Caco-2 (cell line): Measurements from ENCODE around the gene FBXW4. TPM values are rescaled to one million over a fixed set of nuclear protein-coding genes. Genes with fewer than 3 reads are reported as not detected.

ENCODE experiments used
- BruUV-seq: library from RNA; stranded (reverse); fragments of 400-500 nt; replicated peaks from 2 replicates; lab custom pipeline; 2021; lab: Mats Ljungman, UMichigan
- CTCF ChIA-PET: fragments of 300-600 bp; sonication (Branson Sonifier 250); formaldehyde crosslinking; loops from one replicate; lab custom pipeline; 2022; ENCODE audit warnings: antibody characterized with exemption; lab: Charles Lee
- POLR2A ChIA-PET: fragments of 300-600 bp; sonication (Branson Sonifier 250); formaldehyde crosslinking; loops from one replicate; lab custom pipeline; 2022; ENCODE audit warnings: antibody characterized with exemption; lab: Charles Lee
- DNase-seq, 2 experiments: peaks; one replicate each; pipeline versions ENCODE4 v3.0.0 to v3.0.0-alpha.2; 2020 to 2022
- H3K27me3 ChIP-seq: replicated peaks from 2 replicates; pipeline ENCODE4 v1.6.0; 2011; ENCODE audit warnings: low read length; ENCODE audit not compliant: control insufficient read depth, insufficient read depth
- H3K36me3 ChIP-seq: 2 replicates; pipeline ENCODE4 v1.5.1; 2011; ENCODE audit warnings: low read length; ENCODE audit not compliant: control insufficient read depth, insufficient read depth
- H3K4me1 ChIP-seq: fragments of 250-450 bp; sonication (Bioruptor Pico); 2 replicates; pipeline ENCODE4 v1.5.1; 2020; ENCODE audit warnings: mild to moderate bottlenecking
- H3K4me3 ChIP-seq: 2 replicates; pipeline ENCODE4 v1.5.1; 2011; ENCODE audit warnings: low read depth, mild to moderate bottlenecking, control low read depth, low read length
- H3K9me3 ChIP-seq: fragments of 250-450 bp; sonication (Bioruptor Pico); 2 replicates; pipeline ENCODE4 v1.5.1; 2020; ENCODE audit warnings: mild to moderate bottlenecking, moderate library complexity
- H3K27ac Mint-ChIP-seq: one replicate; pipeline ENCODE4 v1.8.0; 2022; ENCODE audit warnings: mixed read lengths; ENCODE audit not compliant: unreplicated experiment
- H3K27me3 Mint-ChIP-seq: one replicate; pipeline ENCODE4 v1.8.0; 2022; ENCODE audit warnings: mixed read lengths; ENCODE audit not compliant: insufficient read depth, unreplicated experiment
- H3K36me3 Mint-ChIP-seq: one replicate; pipeline ENCODE4 v1.8.0; 2022; ENCODE audit warnings: mild to moderate bottlenecking, mixed read lengths; ENCODE audit not compliant: insufficient read depth, unreplicated experiment
- H3K4me1 Mint-ChIP-seq: one replicate; pipeline ENCODE4 v1.8.0; 2022; ENCODE audit warnings: low read depth, mixed read lengths; ENCODE audit not compliant: unreplicated experiment
- H3K4me3 Mint-ChIP-seq: one replicate; pipeline ENCODE4 v1.8.0; 2022; ENCODE audit warnings: mild to moderate bottlenecking, moderate library complexity, mixed read lengths; ENCODE audit not compliant: unreplicated experiment
- H3K9me3 Mint-ChIP-seq: one replicate; pipeline ENCODE4 v1.8.0; 2022; ENCODE audit warnings: mixed read lengths; ENCODE audit not compliant: unreplicated experiment
- CTCF ChIP-seq, 2 experiments: fragments of 200-600 bp in 1 of 2; IDR thresholded peaks; 1 replicate in 1 of 2; 2 replicates in 1 of 2; pipeline versions ENCODE4 v1.5.1 to v1.8.0; 2011 to 2022; ENCODE audit warnings: antibody characterized with exemption in 1 of 2, control low read depth in 1 of 2, inconsistent platforms in 1 of 2, low read depth in 1 of 2, low read length in 1 of 2, mild to moderate bottlenecking in 1 of 2, moderate library complexity in 1 of 2; ENCODE audit not compliant: insufficient read depth in 1 of 2, severe bottlenecking in 1 of 2, unreplicated experiment in 1 of 2
- intact Hi-C: fragments of 100-400 bp; cut with micrococcal nuclease; formaldehyde crosslinking; loops from one replicate; pipeline ENCODE4 v1.10.0; 2022; ENCODE audit not compliant: unreplicated experiment
- total RNA-seq: library from RNA; stranded (reverse); gene quantifications from 2 replicates; pipeline ENCODE4 v1.2.3, GENCODE V29; 2022

Gene FBXW4
- total RNA-seq, 1 experiment from 2014 or later: 44.0 TPM

GRCh38 chr10:101580486-101581399 is 114.2 kb downstream of the FBXW4 start:
- no peak overlapping the region for H3K27ac Mint-ChIP-seq
- no peaks in the 10 kb centered on the region for H3K27me3 Mint-ChIP-seq
- no peak for DNase-seq
- ChIA-PET POLR2A (interaction anchor here (0.6 kb wide), 1 partner anchor 62 kb away, joined by 7 read pairs; no protein-coding TSS in a partner anchor), CTCF (interaction anchor here (1.9 kb wide), 1 partner anchor 10 kb away, joined by 7 read pairs; no protein-coding TSS in a partner anchor)
- H3K36me3 Mint-ChIP-seq: peaks cover 14% of the 10 kb centered on the region
- Histone ChIP-seq H3K36me3 (peaks cover 2% of the 10 kb centered on the region), H3K4me3 (no peak overlapping the region), H3K27me3 (no peaks in the 10 kb centered on the region), H3K4me1 (no peaks in the 10 kb centered on the region), H3K9me3 (no peaks in the 10 kb centered on the region)
- no peaks in the 10 kb centered on the region for H3K9me3 Mint-ChIP-seq
- no peak overlapping the region for H3K4me3 Mint-ChIP-seq
- TF ChIP-seq CTCF (IDR thresholded peaks at IDR 0.05; ENCODE audit: insufficient read depth in 1 of 2, low read depth in 1 of 2, low read length in 1 of 2, severe bottlenecking in 1 of 2, unreplicated experiment in 1 of 2): no peak
- BruUV-seq: no TSS peak
- intact Hi-C loops: no loop called here
- no peaks in the 10 kb centered on the region for H3K4me1 Mint-ChIP-seq

- Mint-ChIP-seq H3K27ac (no peak overlapping the region), H3K4me3 (no peak overlapping the region), H3K9me3 (no peaks in the 10 kb centered on the region), H3K36me3 (peaks cover 14% of the 10 kb centered on the region), H3K4me1 (no peaks in the 10 kb centered on the region), H3K27me3 (no peaks in the 10 kb centered on the region)
- ChIA-PET CTCF (interaction anchor here (1.9 kb wide), 1 partner anchor 9 kb away, joined by 7 read pairs; no protein-coding TSS in a partner anchor), POLR2A (no interaction called here)
- TF ChIP-seq CTCF (IDR thresholded peaks at IDR 0.05; ENCODE audit: insufficient read depth in 1 of 2, low read depth in 1 of 2, low read length in 1 of 2, severe bottlenecking in 1 of 2, unreplicated experiment in 1 of 2): no peak
- no TSS peak for BruUV-seq
- intact Hi-C loops: no loop called here
- Histone ChIP-seq H3K27me3 (no peaks in the 10 kb centered on the region), H3K9me3 (no peaks in the 10 kb centered on the region), H3K4me1 (no peaks in the 10 kb centered on the region), H3K4me3 (no peak overlapping the region), H3K36me3 (no peaks in the 10 kb centered on the region)
- DNase-seq: no peak
Measured at GRCh38 chr10:101579516-101579870, 115.5 kb downstream of the FBXW4 start.

DNA sequence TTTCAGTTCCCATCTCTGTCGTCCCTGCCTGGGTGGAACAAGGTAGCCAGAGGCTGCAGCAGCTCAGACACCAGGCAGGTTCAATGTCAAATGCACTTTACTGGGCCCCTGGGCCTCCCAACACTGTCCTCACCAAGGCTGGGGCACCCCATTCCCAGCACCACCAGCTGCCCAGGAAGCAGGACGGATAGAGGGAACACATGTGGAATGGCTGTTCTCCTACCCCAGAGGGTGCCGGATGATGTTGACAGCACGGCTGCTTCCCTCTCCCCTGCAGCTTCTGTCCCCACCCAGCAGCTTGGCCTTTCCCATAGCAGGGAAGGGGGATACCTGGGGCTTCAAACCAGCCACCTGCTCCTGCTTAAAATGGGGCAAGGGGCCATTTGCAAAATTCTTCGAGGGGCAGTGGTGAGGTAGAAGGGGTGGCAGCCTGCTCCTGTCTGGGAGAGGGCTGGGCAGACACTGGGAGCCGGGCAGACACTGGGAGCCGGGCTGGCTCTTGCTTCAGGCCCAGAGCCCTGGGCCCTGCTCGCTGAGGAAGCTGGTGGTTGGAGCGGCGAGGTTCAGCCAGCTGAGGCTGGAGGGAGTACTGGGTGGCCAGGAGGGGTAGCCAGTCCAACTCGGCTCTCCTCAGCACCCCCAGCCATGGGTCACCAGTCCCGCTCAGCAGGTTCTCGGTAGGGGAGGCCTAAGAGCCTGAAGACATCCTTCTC is 116.0 kb downstream of the FBXW4 start:
- ChIA-PET CTCF (no interaction called here), POLR2A (no interaction called here)
- Mint-ChIP-seq H3K27me3 (no peaks in the 10 kb centered on the region), H3K4me1 (no peaks in the 10 kb centered on the region), H3K9me3 (no peaks in the 10 kb centered on the region), H3K4me3 (no peak overlapping the region), H3K36me3 (peaks cover 14% of the 10 kb centered on the region), H3K27ac (no peak overlapping the region)
- no peaks in the 10 kb centered on the region for H3K27me3 ChIP-seq
- no TSS peak for BruUV-seq
- no peaks in the 10 kb centered on the region for H3K9me3 ChIP-seq
- intact Hi-C loops: no loop called here
- H3K36me3 ChIP-seq: no peaks in the 10 kb centered on the region
- H3K4me3 ChIP-seq: no peak overlapping the region
- no peaks in the 10 kb centered on the region for H3K4me1 ChIP-seq
- DNase-seq: no peak
- TF ChIP-seq CTCF (IDR thresholded peaks at IDR 0.05; ENCODE audit: insufficient read depth in 1 of 2, low read depth in 1 of 2, low read length in 1 of 2, severe bottlenecking in 1 of 2, unreplicated experiment in 1 of 2): no peak
